NT2/D1 (cell line): Measurements from ENCODE around the gene ULK4.

Experiments
- SUZ12 ChIP-seq: IDR thresholded peaks from 2 replicates; pipeline ENCODE4 v1.6.1; 2011; ENCODE audit not compliant: insufficient read length, insufficient read depth; ENCODE audit errors: extremely low read depth
- YY1 ChIP-seq: IDR thresholded peaks from 2 replicates; pipeline ENCODE4 v1.6.1; 2011; ENCODE audit not compliant: insufficient read length, insufficient read depth
- ZNF274 ChIP-seq: IDR thresholded peaks from 2 replicates; pipeline ENCODE4 v1.6.1; 2011; ENCODE audit warnings: mild to moderate bottlenecking, low read depth, low read length

- TF ChIP-seq ZNF274 (no peak), YY1 (no peak), SUZ12 (no peak)
Observed at GRCh38 chr3:41357271-41357670, 604.6 kb downstream of the ULK4 start.
